DOHH2 (cell line): Measurements from ENCODE around the gene HSPA4.
"Not testable (repeated sequence)": the region's sequence is repeated elsewhere in the genome, so short reads cannot be mapped to it uniquely, and the experiment has no call there.

Experiments used
- CTCF ChIP-seq: fragments of 200-600 bp; sonication (generic); IDR thresholded peaks from one replicate; pipeline ENCODE4 v1.5.1; 2014; ENCODE audit warnings: antibody characterized with exemption, mild to moderate bottlenecking, low read depth, low read length; ENCODE audit not compliant: poor library complexity, severe bottlenecking
- EZH2phosphoT487 ChIP-seq: fragments of 200-600 bp; sonication (generic); IDR thresholded peaks from 2 replicates; pipeline ENCODE4 v1.6.1; 2017; ENCODE audit warnings: borderline replicate concordance, mild to moderate bottlenecking, antibody characterized with exemption, low read length, moderate library complexity, mixed read lengths

GRCh38 chr5:133136890-133137289, 85.1 kb downstream of the HSPA4 start:
- not testable (repeated sequence) for TF ChIP-seq CTCF, EZH2phosphoT487
